Activated CD4-positive, alpha-beta T cell treated with anti-CD3 and anti-CD28 coated beads for 36 hours (primary cell): Measurements from ENCODE around the gene SWAP70. TPM values are rescaled to one million over a fixed set of nuclear protein-coding genes. Genes with fewer than 3 reads are reported as not detected.

Experiments
- ATAC-seq: fragments of 200-7000 bp; cut with Tn5 transposase; one replicate; pipeline ENCODE4 v1.10.0; 2021; ENCODE audit warnings: mild to moderate bottlenecking, moderate library complexity
- CTCF ChIA-PET: fragments of 350-600 bp; sonication (Branson Sonifier 250); formaldehyde crosslinking; loops from one replicate; lab custom pipeline; 2021; ENCODE audit warnings: antibody characterized with exemption; lab: Charles Lee
- POLR2A ChIA-PET: fragments of 350-600 bp; sonication (Branson Sonifier 250); formaldehyde crosslinking; loops from one replicate; lab custom pipeline; 2021; ENCODE audit warnings: antibody characterized with exemption, inconsistent platforms; lab: Charles Lee
- DNase-seq: peaks from one replicate; pipeline ENCODE4 v3.0.0-alpha.2; 2020
- H3K27ac Mint-ChIP-seq: one replicate; pipeline ENCODE4 v1.8.0; 2021; ENCODE audit warnings: mixed read lengths
- H3K27me3 Mint-ChIP-seq: one replicate; pipeline ENCODE4 v1.8.0; 2021; ENCODE audit warnings: mixed read lengths
- H3K36me3 Mint-ChIP-seq: one replicate; pipeline ENCODE4 v1.8.0; 2021; ENCODE audit warnings: low read depth, mixed read lengths
- H3K4me1 Mint-ChIP-seq: one replicate; pipeline ENCODE4 v1.8.0; 2021; ENCODE audit warnings: mixed read lengths
- H3K4me3 Mint-ChIP-seq: one replicate; pipeline ENCODE4 v1.8.0; 2021; ENCODE audit warnings: mild to moderate bottlenecking, moderate library complexity, mixed read lengths
- H3K9me3 Mint-ChIP-seq: one replicate; pipeline ENCODE4 v1.8.0; 2021; ENCODE audit warnings: low read depth, mixed read lengths
- intact Hi-C, 2 experiments: fragments of 100-400 bp; cut with DNase I in 1 of 2; cut with micrococcal nuclease in 1 of 2; formaldehyde crosslinking; loops; one replicate each; pipeline versions ENCODE4 v1.14.2 to v1.15.1; 2022 to 2024; cut with DNase I, micrococcal nuclease
- total RNA-seq, 2 experiments: library from RNA; stranded (reverse); gene quantifications; one replicate each; pipeline ENCODE4 v1.2.3, GENCODE V29; 2021

The SWAP70 gene
- total RNA-seq, 2 experiments from 2014 or later: 7.5 to 9.7 TPM

DNA sequence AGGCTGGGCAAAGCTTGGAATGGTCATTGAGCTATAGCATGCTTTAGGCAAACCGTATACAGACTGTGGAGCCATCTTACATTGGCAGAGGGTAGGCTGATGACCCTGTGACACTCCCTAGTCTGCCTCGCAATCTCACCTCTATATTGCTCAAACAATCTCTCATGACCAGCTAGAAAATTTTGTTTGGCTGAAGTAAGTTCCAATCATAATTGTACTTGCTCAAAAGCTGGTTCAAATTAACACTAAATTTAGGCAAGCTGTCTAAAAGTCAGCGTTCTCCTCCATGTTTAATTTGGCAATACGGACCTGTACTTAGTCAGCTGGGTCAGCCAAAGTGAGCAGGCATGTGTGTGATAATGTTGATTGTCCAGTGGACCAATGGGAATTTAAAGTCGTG lies 133.0 kb downstream of the SWAP70 start:
- Mint-ChIP-seq H3K4me1 (no peaks in the 10 kb centered on the region), H3K36me3 (peaks cover 7% of the 10 kb centered on the region), H3K27ac (no peak overlapping the region), H3K4me3 (no peak overlapping the region), H3K9me3 (no peaks in the 10 kb centered on the region), H3K27me3 (no peaks in the 10 kb centered on the region)
- intact Hi-C loops: no loop called here
- ChIA-PET POLR2A (no interaction called here), CTCF (interaction anchor here (0.9 to 1.0 kb wide), 2 partner anchors 9 to 559 kb away, joined by 3 read pairs; no protein-coding TSS in a partner anchor)
- ATAC-seq (no peak), DNase-seq (no peak)

DNA sequence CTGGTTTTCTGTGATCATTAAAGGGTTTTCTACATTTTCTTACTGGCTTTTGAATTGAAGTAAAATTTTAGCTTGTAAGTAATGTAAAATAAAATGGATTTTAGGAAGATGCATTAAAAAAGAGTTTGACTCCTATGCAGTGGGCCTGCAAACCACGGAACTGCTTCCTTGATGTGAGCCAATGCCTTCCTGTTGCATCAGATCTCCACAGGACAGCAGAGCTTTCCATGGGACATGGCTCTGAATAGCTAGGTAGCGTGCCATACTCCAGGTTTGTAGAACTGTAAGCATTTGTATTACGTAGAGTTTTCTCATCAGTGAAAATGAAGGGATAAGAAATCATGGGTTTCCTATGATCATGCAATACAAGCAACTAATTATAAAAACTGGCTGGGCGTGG lies 133.4 kb downstream of the SWAP70 start:
- Mint-ChIP-seq H3K4me1 (peaks cover under 1% of the 10 kb centered on the region), H3K27me3 (no peaks in the 10 kb centered on the region), H3K4me3 (no peak overlapping the region), H3K36me3 (peaks cover 7% of the 10 kb centered on the region), H3K27ac (no peak overlapping the region), H3K9me3 (no peaks in the 10 kb centered on the region)
- ChIA-PET POLR2A (no interaction called here), CTCF (interaction anchor here (0.9 kb wide), 1 partner anchor 8 kb away, joined by 3 read pairs; no protein-coding TSS in a partner anchor)
- DNase-seq: no peak
- ATAC-seq: no peak
- intact Hi-C loops: no loop called here

DNA sequence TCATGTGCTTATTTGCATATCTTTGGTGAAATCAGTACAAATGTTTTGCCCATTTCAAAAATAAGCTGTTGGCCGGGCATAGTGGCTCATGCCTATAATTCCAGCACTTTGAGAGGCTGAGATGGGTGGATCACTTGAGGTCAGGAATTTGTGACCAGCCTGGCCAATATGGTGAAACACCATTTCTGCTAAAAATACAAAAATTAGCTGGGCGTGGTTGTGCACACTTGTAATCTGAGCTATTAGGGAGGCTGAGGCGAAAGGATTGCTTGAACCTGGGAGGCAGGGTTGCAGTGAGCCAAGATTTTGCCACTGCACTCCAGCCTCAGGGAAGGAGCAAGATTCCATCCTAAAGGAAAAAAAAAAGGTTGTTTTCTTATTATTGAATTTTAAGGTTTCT lies 136.0 kb downstream of the SWAP70 start:
- Mint-ChIP-seq H3K27me3 (no peaks in the 10 kb centered on the region), H3K36me3 (peaks cover 10% of the 10 kb centered on the region)
- POLR2A ChIA-PET: no interaction called here

DNA sequence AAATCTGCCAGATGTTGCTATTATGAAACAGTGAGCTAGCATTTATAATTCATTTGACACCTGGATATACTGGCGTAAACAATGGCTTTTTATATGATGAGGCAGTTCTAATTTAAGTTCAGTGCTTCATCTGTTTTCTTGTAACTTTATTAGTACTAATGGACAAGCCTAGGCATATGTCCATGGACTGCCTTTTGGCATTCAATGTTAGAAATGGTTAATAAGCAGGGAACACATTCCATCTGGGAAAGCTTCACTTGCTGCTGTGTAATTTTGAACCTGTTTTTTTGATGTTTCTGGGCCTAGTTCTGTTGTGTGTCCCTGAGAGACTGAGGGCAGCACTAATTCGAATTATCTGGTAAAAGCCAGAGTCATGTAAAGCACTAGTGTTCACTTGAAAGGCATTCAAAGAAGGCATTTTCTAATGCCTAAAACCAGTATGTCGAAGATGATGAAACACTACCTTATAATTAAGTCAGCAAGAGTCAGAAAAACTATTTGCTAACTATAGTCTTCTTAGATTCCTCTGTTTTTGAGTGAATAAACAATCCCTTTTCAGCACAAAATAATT lies 138.5 kb downstream of the SWAP70 start:
- peaks cover 3% of the 10 kb centered on the region for H3K4me1 Mint-ChIP-seq
- no peaks in the 10 kb centered on the region for H3K27me3 Mint-ChIP-seq
- H3K36me3 Mint-ChIP-seq: peaks cover 14% of the 10 kb centered on the region
- ATAC-seq (no peak), DNase-seq (no peak)
- intact Hi-C loops: no loop called here
- POLR2A ChIA-PET: no interaction called here
- H3K9me3 Mint-ChIP-seq: no peaks in the 10 kb centered on the region
- H3K27ac Mint-ChIP-seq: peak overlapping the region; percentile 45
- CTCF ChIA-PET: interaction anchor here (0.8 to 1.6 kb wide), 3 partner anchors 43 to 189 kb away, joined by 3 to 4 read pairs (median 3); no protein-coding TSS in a partner anchor
- no peak overlapping the region for H3K4me3 Mint-ChIP-seq

More for the DNA sequence above, 136.0 kb downstream of the SWAP70 start:
- Mint-ChIP-seq H3K9me3 (no peaks in the 10 kb centered on the region), H3K27ac (no peak overlapping the region), H3K4me1 (peaks cover 3% of the 10 kb centered on the region), H3K4me3 (no peak overlapping the region)
- DNase-seq (no peak), ATAC-seq (no peak)
- CTCF ChIA-PET: interaction anchor here (0.7 kb wide), 1 partner anchor 309 kb away, joined by 3 read pairs; no protein-coding TSS in a partner anchor
- intact Hi-C loops: no loop called here

Other genes with a start within 250 kb of the SWAP70 start
- gene ZNF143, start 203.1 kb upstream of the SWAP70 start, total RNA-seq: 10 to 100 TPM; 32.6 to 34.9 TPM
- 10 to 100 TPM; 44.8 to 46.5 TPM for gene WEE1, start 90.4 kb upstream of the SWAP70 start, total RNA-seq